PC-3 (cell line): ENCODE measurements around the gene PHF21B.

Source experiments
- CTCF ChIP-seq: fragments of 300-600 bp; sonication (generic); conservative IDR thresholded peaks from 2 replicates; pipeline ENCODE4 v1.5.1; 2017; ENCODE audit warnings: antibody characterized with exemption, low read depth, mild to moderate bottlenecking, low read length
- EZH2 ChIP-seq: fragments of 300-600 bp; sonication (generic); IDR thresholded peaks from one replicate; pipeline ENCODE4 v1.6.1; 2017; ENCODE audit warnings: antibody characterized with exemption, mild to moderate bottlenecking, low read length; ENCODE audit not compliant: unreplicated experiment

GRCh38 chr22:44970291-44970690 is 39.5 kb downstream of the PHF21B start:
- TF ChIP-seq CTCF (no peak), EZH2 (no peak)
